GM19467 (cell line): ENCODE data around the gene MFSD1.
"Not testable (repeated sequence)": the region's sequence is repeated elsewhere in the genome, so short reads cannot be mapped to it uniquely, and the experiment has no call there.

Experiments
- ATAC-seq: cut with Tn5 transposase; IDR thresholded peaks from one replicate; pipeline ENCODE4 v1.9.1; 2021; ENCODE audit warnings: mild to moderate bottlenecking, moderate library complexity; ENCODE audit not compliant: unreplicated experiment

Gene MFSD1

DNA sequence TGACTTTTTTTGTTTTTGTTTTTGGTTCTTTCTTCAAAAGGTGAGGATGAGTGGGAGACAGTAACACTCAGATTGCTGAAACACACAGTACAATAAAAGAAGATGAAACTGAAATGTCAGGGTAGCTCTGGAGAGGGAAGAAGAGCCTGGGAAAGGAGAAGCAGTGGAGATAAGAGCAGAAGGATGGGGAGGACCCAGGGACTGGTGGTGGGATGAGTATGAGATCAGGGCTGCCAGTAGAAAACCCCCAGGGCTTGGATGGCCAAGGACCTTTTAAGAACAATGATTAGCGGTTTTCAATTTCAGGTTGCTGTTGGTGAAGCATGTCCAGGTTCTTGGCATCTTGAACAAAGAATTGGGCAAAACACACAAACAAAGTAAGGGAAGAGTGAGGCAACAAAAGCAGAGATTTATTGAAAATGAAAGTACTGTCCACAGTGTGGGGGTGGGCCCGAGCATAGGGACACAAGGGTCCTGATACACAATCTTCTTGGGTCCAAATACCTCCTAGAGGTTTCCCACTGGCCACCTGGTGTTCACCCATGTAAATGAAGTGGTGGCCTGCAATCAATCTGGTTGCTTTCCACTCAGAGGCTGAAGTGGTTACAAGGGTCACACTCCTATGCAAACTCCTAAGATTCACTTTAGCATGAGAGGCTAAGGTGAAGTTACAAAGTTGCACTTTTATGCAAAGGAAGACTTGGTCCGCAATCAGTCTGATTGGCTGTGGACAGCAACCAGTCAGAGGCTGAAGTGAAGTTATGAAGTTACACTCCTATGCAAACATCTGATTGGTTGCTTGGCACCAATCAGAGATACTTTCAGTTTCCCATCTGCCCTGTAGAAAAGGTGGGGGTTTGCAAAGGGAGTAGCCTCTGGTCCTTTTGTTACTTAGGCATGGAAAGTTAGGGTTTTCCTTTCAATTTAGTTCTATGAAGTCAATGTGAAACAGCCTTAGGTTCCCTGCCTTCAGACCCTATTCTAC is 26.1 kb upstream of the MFSD1 start:
- peak; percentile 76 for ATAC-seq

DNA sequence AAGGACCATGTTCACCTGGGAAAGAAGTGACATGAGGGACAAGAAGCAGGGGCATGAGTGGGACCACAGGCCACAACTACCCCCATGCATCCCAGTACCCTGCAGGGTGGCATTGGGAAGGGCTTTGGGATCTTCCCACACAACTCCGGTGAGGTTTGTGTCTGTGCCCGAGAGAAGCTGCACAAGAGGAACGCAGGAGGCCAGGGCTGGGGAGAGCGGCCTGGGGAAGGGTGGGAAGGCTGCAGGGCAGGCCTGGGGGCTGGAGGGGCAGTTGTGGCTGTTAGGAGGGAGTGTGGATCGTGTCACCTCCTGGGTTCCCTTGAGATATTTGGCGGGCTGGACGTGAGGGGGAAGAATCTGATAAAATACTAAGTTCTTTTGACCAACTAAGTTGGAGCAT is 25.3 kb upstream of the MFSD1 start:
- ATAC-seq, result no peak

DNA sequence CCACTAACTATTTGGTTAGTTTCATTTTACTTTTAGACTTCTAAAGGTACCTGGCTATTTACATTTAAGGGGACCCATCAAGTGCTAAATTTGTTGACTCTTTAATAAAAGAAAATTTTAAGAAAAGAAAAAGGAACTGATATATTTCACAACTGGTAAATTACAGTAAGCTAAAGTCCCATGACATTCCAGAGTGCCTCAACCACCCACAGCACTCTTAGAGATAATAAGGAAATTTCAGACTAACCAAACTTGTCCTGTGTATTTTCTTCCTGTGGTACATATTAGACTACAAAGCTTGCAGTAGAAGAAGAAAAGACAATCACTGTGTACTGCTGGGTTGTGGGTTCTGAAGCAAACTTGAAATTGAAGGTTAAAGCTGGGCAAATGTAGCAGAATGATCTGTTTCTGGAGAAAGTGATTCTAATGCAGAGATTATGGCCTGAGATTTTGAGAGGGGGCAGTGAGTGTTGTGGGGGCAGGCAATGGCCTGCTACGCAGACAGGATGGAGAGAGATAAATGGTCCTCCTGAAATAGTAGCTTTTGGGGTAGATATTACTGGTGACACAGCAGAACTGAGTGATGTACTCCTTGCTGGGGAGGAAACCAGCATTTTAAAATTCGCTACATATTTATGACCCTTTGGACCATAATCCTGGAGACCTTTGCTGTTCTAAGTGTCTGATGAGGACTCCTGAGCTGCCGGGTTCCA is 24.5 kb upstream of the MFSD1 start:
- no peak for ATAC-seq

DNA sequence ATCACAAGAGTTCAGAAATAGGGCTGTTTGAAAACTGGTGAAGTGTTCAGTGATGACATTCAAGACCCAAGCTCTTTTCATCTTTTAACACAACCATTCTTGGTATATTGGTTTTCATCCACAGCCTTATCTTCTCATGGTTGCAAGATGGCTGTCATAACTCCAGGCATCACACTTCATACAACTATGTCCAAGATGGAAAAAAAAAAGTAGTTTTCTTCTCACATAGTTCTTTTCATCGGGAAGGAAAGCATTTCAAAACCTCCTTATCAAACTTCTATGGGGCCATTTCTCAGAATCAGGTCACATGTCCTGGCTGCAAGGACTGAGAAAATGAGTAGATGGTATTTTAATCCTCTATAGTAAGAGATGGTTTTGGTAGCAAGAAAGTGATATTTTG is 21.1 kb upstream of the MFSD1 start:
- ATAC-seq, result no peak

DNA sequence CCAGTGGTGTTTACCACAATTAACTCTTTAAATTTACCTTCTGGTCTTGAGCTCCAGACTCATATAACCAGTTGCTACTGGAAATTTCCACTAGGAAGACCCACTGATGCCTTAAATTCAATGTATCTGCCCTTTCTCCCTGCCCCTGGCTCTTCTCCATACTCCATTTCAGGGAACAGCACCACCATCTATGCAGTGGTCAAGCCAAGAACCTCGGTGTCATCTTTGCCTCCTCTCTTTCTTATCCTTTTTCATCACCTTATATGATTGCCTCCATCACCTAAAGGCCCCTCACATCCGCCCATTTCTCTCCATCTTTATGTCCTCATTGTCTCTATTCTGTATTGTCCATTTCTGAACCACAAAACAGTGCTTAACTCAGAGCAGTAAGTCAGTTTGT is 20.7 kb upstream of the MFSD1 start:
- ATAC-seq, result no peak

DNA sequence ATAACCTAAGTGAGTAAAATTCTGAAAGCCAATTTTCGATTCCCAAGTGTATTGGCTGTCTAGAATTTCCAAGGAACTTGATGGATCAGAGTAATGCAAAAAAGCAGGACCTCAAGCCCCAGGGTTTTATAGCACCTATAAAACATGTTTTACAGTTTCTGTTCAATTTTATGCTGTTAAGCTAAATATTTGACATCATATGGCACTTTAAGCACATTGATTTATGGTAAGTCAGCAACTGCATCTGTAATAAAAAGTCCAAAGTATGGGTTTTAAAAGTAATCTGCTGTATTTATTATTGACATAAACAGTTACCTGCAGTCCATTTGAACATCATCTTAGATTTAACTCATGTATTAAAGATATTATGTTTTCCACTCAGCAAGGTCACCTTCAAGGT is 20.0 kb upstream of the MFSD1 start:
- ATAC-seq, result no peak

DNA sequence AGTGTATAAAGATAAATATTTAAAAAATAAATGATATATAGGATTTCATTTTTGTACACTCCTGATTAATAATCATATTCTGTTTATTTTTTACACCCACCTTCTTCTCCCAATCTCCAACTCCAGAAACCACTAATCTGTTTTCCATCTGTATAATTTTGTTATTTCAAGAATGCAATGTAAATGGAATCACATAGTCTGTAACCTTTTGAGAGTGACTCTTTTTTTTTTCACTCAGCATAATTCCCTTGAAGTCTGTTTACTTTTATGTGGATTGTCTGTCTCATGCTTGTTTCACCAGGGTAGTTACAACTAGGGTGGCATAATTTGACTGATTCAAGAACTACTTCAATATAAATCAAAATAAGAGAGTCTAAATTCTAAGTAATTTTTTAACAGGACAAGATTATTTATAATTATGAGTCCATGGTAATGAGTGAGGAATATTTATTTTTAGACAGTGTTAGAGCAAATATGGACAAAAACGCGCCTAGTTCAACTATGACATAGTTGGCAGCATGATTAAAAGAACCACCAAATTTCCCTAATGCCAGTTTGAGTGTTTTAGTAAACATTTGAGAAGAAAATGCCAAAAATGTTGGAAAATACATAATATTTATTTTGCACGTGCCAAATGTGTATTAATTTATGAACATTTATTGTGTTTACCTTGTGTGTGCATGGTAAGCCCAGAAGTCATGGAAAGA is 19.4 kb upstream of the MFSD1 start:
- no peak for ATAC-seq

DNA sequence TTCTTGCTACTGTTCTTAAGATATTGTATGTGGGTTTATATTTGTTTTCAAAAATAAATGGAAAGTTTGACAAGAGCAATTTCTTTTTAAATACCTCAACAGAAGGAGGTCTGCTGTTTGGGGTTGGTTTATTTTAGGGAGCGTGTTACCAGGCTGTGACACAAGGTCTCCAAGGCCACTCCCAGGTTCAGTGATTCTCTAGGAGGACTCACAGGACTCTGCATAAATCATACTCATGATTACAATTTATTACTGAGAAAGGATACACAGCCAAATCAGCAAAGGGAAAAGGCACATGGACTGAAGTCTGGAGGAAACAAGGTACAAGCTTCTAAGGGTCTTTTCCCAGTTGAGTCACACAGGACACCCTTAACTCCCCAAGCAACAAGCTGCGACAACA is 18.8 kb upstream of the MFSD1 start:
- ATAC-seq, result no peak

DNA sequence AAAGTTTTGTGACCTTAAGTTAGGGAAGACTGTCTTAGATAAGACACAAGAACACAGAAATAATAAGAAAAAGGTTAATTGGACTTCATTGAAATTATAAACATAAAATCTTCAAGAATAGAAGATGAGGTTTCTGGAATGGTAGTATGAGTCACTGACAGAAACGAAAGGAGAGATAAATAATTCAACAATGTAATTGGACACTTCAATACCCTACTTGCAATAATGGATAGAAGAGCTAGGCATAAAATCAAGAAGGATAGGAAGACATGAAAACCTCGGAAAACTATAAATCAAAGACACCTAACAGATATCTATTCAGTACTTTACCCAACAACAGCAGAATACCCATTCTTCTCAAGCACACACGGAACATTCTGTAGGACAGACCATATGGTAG is 15.9 kb upstream of the MFSD1 start:
- no peak for ATAC-seq

DNA sequence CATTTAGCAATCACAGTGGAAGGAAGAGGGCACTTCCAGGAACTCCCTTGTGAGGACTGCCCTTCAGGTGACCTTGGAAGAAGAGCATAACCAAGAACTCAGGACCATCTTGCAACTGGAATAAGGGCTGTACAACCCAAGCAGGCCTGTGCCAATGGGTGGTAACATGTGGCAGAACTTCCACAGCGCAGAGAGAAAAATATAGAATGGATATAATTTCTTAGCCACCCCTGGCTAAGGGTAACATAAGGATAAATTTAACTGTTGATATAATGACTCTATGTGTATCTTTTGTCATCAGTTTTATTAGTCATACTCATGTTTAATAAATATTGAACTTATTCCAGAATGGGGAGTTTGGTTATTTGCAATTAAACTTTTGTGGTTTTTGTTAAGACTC is 13.4 kb upstream of the MFSD1 start:
- no peak for ATAC-seq

DNA sequence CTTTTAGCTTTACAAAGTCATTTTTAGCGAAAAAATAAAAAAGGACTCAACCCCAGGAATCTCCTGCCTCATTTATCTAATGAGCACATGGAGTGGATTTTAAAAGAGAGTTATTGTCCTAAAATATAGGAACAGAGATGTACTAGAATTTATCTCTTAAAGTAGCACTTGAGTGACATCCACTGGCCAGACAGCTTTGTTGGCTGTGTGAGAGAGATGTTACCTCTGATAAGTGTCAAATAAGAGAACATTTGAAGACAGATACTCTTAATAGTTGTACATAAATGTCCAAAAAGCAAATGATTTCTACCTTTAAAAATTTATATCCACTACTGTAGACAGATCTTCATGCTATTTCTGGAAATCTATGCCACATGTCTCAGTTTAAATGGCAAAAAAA is 12.3 kb upstream of the MFSD1 start:
- ATAC-seq, result no peak

DNA sequence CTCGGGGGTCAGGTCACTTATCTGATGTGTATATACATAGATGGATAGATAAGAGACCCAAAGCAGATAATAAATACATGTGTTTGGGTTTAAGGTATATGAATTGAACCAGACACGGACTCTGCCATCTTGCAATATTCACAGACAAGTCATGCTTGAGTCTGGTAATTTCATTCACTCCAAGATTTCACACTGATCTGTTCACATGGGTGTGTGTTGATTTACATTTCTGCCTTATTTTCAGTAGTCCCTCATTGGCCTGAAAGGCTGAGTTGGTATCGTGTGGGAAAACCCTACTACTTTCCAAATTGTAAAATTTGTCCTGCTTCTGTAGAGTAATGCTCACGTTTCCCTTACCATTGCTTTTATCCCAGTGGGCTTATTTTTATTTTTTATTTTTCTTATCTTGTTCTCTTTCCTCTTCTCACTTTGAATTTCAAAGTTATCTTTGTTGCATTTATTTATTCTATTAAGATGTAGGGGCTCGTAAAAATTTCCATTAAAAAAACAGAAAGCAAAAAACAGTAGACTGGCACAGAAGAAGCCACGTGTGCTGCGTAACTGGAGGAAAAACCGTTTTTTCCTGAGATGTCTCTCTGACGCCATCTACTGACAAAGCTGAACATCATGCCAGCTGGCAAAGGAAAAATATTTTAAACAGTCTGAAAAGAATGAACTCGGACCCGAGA is 10.8 kb upstream of the MFSD1 start:
- ATAC-seq, result peak; percentile 85

DNA sequence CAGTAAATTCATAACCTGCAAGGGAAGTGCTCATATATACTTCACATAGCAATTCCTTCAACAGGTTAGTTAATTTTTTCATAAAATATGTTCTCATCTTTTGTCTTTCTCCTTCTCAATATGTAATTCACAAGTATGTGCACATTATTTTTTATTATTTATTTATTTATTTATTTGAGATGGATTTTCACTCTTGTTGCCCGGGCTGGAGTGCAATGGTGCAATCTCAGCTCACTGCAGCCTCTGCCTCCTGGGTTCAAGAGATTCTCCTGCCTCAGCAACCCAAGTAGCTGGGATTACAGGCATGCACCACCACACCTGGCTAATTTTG is 10.3 kb upstream of the MFSD1 start:
- ATAC-seq, result not testable (repeated sequence)

DNA sequence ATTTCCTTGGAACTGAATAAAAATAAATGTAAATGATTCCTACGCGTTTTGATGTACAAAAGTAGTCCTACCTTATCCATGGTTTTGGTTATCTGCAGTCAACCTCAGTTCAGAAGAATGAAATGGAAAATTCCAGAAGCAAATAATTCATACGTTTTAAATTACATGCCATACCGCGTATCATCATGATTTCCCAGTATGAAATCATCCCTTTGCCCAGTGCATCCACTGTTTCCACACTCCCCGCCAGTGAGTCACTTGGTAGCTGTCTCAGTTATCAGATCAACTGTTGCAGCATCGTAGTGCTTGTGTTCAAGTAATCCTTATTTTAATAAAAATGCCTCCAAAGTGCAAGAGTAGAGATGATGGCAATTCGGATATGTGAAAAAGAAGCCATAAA is 9.1 kb upstream of the MFSD1 start:
- ATAC-seq, result no peak

DNA sequence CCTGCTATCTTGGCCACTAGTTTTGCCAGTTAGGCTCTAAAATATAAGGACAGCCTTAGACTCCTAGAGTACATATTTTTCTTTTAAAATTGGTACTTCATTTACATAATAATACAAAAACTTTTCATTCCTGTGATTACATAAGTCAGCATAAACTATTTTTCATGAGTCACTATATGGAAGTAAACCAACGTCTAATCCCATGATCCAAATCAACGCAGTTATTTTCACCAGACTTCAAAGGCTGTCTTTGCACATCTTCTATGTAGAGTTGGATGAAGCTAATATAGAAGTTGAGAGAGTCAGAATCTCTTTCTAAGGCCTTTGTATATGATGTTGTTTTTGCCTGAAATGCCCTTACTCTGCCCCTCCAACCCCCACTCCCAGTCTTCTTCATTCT is 7.6 kb upstream of the MFSD1 start:
- ATAC-seq, result no peak

DNA sequence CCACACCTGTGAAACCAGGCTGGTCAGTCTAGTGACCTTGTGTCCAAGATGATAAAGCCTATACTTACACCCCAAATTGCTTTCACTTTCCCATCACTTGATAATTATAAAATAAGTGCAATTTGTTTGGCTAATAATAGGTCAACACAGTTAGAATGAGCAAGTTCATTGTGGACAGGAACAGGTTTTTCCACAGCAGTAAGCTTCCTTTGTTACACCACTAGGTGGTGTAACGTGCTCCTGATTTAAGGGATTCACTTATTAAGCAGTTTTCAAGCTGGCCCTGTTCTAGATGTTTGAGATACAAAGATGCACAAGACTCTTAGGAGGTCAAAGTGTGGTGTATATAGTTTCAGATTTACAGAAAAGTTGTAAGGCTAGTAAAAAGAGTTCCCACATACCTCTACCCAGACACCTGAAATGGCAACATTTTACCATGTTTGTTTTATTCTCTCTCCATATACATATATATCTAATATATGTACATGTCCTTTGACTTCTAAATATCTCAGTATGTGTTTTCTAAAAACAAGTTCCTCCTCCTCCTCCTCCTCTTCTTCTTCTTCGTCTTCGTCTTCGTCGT is 6.8 kb upstream of the MFSD1 start:
- ATAC-seq, result no peak

DNA sequence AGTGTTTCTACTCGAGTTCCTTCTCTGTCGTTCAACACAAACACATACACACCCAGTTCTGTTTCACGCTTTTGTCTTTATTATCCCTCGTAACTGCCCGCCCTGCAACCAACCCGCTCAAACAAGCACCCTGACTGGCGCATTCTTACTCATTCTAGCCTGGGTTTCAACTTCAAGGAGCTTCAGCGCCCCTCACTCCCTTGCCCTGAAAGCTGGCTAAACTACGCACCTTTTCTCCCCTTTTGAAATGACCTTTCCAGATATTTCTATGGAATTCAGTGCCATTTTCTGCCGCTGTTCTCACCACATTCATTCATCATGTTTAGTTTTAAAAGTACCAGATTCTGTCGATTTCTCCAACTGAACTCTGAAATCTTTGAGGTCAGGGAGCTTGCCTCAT is 653 bp upstream of the MFSD1 start:
- ATAC-seq, result no peak

DNA sequence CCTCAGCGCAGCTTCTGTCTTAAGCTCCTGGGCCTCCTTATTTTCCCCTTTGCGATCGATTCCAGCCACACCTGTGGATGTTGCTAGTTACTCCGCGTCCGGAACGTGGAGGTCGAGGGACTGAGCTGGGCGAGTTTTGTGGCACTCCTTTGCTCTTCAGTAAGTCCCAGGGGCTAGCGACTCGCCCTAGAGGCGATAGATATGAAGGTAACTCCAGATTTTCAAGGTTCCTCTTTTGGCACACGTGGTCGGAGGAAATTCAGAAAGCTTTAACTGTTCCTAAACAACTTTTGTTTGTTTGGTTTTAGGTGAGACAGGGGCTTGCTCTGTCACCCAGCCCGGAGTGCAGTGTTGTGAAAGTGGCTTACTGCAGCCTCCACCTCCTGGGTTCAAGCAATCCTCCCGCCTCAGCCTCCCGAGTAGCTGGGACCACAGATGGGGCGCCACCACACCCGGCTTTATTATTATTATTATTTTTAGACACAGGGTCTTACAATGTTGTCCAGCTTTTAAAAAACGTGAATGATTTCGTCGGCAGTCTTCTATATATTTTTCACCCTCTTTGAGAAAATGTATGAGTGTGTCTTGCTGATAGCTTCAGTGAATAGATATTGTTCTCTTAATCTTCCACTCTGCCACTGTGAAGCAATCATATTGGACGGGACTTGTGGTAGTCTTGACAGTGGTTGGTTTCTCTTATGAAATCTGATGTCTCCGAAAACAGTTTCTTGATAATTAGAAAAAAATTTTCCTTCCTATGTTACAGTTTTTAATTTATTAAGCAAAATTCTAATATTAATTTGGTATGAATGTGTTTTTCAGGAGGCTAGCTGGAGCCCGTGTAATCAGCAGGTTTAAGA is 785 bp downstream of the MFSD1 start:
- ATAC-seq, result peak; percentile 42

DNA sequence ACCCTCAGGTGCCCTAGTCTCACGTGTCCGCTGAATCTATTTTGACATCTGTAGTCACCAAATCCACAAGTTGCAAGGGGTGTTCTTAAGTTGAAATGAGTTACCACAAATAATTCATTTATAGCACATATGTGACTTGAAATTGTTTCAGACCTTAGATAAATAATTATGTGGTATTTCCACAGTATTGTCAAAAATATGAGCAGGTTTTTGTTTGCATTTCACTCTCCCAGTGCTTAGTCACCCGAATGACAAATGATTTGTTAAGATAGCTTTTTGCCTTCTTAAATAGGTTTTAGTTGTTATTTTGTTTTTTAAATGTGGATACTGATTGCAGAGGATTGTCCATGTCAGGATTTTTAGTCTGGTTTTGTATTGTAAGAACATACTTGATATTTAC is 2.6 kb downstream of the MFSD1 start:
- no peak for ATAC-seq

DNA sequence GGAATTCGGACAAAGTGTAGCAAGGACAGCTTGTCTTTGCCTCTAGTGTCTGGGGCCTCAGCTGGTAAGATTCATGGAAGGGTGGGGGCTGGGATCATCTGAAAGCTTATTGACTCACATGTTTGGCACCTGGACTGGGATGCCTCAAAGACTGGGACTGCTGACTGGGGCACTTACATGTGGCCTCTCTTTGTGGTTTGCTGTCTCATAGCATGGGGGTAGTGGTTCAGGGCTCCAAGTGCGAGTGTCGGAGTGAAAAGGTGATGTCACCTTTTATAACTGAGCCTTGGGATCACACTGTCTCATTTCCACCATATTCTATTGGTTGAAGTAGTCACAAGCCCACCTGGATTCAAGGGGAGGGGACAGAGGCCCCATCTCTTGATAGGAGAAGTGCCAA is 6.8 kb downstream of the MFSD1 start:
- ATAC-seq, result no peak
